ENCODE data around the gene AR.

DNA sequence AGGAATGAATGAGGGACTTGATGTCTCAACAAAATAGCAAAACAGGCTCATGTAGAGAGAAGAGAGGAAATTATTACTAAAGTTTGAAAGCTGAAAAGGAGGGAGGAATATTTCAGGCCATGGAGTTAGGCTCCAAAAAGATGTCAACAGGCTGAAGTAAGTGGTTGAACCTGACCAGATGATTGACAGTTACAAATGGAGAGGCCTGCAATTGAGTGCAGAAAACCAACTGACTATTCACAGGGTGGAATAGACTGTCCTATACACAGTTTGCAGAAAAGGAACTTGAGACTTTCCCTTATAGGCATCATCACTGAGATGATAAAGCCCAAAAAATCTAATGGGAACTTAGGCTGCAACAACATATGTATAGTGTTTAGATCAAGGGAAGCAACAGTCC lies 233.3 kb downstream of the AR start:
- no peak for TF ChIP-seq POLR2A (IDR thresholded peaks at IDR 0.05)
- TF ChIP-seq, protein P1, sequence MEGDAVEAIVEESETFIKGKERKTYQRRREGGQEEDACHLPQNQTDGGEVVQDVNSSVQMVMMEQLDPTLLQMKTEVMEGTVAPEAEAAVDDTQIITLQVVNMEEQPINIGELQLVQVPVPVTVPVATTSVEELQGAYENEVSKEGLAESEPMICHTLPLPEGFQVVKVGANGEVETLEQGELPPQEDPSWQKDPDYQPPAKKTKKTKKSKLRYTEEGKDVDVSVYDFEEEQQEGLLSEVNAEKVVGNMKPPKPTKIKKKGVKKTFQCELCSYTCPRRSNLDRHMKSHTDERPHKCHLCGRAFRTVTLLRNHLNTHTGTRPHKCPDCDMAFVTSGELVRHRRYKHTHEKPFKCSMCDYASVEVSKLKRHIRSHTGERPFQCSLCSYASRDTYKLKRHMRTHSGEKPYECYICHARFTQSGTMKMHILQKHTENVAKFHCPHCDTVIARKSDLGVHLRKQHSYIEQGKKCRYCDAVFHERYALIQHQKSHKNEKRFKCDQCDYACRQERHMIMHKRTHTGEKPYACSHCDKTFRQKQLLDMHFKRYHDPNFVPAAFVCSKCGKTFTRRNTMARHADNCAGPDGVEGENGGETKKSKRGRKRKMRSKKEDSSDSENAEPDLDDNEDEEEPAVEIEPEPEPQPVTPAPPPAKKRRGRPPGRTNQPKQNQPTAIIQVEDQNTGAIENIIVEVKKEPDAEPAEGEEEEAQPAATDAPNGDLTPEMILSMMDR (IDR thresholded peaks at IDR 0.05), result no peak

Measured in vagina (tissue), 2 donors.